Dedifferentiated amniotic fluid mesenchymal stem cell (primary cell): Measurements from ENCODE around the gene MYL12A.

Experiments used
- DNase-seq: peaks from one replicate; pipeline ENCODE4 v3.0.0-alpha.2; 2016; ENCODE audit errors: extremely low spot score

The MYL12A gene

DNA sequence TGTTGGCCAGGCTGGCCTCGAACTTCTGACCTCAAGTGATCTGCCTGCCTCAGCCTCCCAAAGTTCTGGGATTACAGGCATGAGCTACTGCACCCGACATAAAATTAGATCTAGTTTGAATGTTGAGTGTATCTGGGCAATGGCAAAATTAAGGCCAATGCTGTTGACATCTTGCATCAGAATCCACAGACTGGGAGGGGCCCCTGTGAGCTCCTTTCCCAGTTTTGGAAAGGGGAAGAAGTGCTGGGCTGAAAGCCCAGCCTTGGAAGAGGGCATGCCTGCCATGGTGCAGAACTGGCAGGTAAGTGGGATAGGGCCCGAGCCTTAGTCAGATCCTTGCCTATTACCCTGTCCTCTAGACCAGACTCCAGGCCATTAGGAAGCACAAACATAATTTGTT, 23.4 kb upstream of the MYL12A start:
- DNase-seq, result no peak

DNA sequence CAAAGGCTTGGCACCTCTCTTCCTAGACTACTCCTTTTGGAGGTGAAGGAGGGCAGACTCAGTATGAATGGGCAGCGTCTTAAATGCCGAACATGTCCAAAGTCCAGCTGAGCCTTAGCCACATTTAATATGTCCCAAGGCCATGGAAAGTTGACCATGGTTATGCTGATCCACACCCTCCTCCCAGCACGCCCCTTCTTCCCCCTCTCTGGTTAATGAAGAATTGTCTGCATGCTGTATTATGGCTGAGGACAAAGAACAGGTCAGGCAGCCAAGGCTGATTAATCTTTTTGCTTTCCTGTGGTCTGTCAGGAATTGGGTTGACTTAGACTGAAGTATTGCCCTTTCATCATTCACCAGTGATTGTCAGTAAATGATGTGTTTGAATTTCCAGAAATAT, 22.0 kb upstream of the MYL12A start:
- DNase-seq, result no peak

DNA sequence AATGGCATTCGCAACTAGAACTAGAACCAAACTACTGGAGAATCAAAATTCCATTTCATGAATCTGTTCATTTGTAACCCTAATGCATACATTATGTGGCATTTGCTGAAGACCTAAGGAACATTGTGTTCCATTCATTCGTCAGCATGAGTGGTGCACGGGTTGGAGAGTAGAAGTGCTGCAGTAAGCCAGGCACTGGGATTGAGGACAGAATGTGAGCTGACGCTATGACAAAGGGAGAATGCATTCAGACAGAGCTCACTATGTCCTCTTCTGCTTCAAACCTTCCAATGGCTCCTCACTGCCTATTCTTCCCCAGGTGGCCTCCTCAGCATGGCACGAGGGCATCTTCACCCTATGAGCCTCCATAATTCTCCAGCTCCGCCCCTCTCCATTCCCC, 21.6 kb upstream of the MYL12A start:
- DNase-seq, result no peak

DNA sequence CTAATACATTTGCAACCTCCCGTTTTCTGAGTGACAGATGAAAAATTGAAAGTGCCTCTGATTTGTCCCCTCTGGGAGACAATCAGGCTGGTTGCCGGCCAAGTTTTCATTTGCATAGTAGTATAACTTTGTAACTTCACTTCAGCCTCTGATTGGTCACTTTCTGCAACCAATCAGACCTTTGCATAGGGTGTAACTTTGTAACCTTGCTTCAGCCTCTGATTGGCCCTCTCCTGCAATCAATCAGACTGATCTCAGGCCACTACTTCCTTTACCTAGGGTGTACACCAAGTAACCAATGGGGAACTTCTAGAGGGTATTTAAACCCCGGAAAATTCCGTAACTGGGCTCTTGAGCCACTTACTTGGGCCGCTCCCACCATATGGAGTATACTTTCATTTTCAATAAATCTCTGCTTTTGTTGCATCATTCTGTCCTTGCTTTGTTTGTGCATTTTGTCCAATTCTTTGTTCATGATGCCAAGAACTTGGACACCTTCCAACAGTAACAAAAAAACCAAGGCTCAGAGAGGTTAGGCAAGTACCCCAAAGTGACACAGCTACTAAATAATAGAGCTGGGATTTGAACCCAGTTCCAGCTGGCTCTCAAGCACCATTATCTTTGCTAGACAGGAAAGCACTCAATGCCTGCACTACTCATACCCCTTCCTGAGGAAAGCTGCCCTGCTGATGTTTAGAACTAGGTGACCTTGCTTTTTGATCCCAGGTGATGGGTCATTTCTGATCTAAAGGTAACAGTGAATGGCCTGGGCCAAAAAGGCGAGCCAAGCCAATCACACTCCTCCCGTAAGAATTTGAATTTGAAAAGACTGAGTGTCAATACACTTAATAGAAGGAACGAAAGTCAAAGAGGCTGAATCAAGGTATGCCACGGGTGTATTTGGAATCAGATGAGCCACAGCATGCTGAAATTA, 16.9 kb upstream of the MYL12A start:
- DNase-seq, result no peak

DNA sequence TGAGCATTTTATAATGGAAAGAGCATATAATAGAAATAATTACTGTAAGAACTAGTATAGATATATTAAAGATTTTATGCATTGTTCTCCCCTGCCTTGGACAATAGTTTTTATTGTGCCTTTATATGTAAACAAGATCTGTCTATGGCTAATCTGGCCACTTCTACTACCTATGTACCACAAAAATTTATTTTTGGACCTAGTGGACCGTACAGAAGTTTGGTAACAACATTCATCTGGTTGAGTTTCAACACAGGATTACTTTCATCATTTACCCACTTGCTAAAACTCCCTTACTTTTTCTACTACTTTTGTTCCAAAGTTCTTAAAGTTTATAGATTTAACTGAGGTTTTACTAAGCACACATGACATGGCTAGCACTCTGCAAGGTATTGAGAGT, 14.6 kb upstream of the MYL12A start:
- no peak for DNase-seq

DNA sequence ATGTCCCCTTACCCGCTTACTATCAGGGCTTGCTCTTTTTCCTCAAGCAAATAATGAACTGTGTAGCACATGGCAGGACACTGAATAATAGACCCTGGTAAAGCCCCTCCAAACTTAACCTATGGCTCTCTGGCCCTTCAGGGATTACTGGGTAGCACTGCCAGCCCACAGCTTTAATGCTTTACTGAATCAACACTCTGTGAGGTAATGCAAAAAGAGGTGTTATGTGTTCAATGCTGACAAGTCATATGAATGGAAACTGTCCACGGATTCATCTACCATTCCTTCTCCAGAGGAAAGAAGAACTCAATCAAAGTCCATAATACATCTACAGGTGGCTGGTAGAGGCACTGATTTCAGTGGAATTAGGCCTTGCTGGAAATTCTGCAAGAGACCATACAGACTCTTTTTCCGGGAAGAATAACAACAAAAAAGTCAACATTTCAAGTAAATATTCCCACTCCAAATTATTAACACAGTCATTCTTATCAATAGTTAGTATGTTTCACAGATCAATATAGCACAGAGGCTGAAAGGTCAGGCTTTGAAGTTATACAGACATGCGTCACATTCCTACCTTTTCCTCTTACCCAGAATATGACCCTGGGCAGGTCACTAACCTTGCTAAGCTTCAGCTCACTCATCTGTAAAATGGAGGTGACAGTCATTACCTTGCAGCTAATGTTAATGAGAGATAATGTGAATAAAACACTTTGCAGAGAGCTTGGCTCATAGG, 14.0 kb upstream of the MYL12A start:
- no peak for DNase-seq

DNA sequence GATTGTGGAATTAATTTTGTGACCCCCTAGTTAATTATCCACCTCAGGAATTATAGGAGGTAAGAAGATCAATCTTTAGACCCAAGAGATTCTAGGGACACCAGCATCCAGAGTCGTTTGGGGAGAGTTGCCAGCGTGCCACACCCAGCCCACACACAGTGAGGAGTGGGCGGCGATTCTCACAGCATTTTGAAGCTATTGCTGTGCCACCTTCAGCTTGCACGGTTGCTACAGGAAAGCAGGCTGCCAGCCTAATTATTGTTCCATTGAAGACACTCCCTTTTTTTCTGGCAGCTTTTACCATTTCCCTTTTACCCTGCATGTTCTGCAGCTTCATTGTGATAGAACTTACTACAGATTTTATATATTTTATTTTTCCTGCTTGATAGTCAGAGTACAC, 13.1 kb upstream of the MYL12A start:
- no peak for DNase-seq

DNA sequence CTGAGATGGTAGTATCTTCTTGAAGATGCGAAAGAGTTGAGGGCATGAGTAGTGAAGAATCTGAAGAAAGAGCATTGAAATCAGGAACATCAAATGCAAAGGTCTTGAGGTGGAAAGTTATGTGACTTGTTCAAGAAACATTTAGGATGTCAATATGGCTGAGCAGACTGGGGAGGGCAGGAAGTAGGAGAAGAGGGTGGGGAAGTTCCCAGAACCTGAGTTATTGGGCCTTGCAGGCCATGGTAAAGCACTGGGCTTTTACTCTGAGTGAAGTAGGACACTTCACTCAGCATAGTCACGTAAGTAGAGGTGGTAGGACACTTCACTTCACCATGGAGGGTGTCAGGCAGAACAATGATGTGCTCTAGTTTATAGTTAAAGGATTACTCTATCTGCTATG, 11.8 kb upstream of the MYL12A start:
- no peak for DNase-seq

DNA sequence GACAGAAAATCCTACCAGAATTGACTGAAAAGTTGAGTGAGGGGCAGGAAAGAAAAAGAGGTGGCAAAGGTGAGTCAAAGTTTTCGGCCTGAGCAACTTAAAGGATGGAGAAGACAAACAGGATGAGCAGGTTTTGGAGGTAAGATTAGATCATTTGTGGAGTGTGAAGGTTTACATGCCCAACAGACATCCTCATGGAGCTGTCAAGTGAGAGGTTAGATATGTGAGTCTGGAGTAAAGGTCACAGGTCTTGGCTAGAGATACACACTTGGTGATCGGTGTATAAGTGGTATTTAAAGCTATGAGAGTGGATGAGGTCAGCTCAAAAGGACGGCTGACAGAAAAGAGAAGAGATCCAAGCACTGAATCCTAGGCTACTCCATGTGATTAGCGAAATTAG, 11.1 kb upstream of the MYL12A start:
- DNase-seq, result no peak

DNA sequence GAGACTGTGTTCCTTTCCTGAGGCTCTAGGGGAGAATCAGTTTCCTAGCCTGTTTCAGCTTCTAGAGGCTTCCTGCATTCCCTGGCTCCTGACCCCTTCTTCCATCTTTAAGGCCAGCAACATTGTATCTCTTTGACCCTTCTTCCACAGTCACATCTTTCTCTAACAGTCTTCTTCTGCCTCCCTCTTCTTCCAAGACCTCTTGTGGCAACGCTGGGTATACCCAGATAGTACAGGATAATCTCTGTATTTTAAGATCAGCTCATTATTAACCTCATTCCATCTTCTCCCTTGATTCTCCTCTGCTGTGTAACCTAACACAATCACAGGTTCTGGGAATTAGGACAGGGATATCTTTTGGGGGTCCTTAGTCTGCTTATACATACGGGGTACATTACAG, 8.9 kb upstream of the MYL12A start:
- DNase-seq, result no peak

DNA sequence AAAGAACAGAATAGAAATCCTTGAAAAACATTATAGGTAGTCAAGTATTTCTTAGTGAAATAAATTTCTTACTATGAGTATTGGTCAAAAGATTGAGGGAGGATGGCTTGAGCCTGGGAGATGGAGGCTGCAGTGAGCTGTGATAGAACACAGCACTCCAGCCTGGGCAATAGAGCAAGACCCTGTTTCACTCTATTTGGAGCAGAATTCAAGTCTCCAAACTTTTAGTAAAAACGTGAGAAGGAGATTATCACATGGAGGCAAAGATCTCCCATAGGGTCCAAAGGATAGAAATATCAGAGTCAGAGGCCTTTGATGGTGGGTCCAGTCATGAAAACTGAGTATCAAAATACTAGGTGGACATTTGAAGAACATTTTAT, 2.4 kb upstream of the MYL12A start:
- DNase-seq, result no peak

DNA sequence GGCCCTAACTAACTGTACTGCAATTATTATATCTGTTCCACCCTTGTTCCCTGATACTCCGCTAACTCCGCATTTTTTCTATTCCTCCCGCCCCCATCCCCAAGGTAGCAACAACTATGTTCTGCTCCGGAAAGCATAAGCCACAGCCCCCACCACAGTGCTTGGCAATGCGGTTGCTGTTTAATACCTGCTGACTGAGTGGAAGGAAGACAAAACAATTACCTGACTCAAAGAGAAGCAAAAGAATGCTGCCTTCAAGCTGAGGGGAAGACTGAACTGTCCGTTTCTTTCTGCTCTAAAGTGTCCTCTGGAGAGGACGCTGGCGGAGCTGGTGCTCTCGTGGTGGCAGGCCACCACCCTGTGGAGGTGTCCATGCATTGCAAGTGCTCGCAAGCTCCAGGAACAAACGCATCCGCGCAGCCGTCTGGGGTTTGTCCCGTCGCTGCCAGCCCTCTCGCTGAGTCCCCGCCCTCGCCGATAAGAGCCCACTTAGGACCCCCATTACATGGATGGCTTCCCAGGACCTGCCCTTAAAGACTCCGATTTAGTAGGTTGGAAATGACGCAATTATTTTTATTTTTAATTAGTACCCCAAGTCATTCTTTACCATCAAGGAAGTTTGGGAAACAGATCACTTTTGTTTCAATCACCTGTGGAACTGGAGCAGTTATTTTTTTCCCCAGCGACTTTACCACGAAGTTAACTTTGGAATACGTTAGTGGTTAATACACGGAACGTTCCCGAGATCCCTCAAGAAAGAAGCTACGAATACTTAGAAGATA, 1.6 kb upstream of the MYL12A start:
- peak; percentile 81 for DNase-seq

DNA sequence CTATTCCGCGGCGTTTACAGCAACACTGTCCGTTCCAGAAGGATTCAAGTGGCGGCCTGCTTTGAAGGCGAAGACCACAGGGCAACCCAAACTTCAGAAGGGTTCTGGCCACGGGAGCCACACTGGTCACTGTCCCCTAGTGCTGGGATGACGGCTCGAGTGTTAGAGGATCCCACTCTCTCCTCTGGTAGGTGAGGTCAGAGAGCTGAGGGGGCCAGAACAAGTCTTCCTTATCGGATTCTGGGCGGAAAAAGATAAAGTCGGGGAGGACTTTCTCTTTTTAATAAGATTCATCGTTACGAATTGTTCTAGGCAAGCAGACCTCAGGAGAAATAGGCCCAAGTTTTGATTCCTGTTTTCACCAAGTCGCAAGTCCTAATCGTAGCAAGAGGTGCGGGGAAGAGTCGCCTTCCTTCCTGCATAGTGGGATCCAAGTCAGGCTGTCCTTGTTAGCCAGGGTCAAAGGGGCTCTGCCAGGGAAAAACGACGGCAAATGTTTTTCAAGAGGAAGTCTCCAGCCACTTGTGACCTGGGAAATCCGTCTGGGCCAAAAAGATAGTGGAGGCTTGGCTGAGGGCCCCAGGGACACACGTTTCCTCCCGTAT, 864 bp upstream of the MYL12A start:
- no peak for DNase-seq

DNA sequence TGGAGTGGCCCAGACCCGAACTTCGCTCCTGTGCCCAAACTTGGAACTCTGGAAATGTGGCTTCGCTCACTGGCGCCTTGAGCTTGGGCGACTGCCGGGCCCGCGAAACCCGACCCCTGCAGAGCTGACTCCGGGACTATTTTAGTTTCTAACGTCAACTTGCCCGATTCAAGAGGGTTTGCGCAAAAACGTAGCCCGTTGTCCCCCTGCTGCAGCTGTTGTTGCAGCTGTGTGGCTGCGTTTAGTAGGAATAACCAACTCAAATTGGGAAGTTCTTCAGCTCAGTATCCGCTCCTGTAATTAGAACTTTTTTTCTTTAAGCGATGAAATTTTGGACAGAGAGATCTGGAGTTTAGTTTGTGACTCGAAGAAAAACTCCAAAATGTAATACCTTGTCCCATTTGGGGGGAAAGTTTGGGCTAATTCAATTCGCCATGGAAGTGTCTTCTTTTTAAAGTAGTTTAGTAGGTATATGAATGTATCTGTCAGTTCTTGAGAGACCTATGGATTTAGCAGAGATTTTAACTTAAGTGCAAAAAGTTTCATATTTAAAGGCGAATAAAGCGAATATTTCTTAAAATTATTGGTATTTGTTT, 559 bp downstream of the MYL12A start:
- DNase-seq, result peak; percentile 55

DNA sequence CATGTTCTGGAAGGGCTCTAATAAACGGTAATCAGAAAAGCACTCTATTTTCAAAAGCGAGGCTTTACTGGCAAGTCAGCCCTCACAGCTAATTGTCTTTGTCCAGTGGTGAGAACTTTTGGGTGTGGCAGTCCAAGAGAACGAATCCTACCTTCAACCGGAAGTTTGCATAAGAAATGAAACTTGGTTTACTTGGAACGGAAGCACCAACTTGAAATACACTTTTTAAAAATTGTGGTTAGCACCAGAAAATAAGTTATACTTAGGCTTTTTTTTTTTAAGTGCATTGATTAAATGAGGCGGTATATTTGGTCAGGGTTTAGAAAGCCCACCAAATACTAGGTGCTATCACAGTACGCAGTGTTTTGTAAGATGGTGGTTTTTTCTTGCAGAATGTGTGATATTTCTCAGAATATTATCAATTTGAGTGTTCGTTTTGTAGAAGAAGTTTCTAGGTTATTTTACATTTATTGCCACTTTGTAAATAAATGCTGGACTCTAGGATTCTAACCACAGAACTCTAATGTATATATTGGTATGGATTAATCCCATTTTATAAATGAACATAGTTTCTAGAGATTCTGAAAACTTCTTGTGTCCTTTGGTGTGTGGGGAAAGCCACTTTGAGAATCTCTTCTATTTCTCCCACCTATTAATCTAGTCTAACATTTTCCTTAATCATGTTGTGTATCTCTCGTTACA, 1.2 kb downstream of the MYL12A start:
- DNase-seq, result peak; percentile 59

DNA sequence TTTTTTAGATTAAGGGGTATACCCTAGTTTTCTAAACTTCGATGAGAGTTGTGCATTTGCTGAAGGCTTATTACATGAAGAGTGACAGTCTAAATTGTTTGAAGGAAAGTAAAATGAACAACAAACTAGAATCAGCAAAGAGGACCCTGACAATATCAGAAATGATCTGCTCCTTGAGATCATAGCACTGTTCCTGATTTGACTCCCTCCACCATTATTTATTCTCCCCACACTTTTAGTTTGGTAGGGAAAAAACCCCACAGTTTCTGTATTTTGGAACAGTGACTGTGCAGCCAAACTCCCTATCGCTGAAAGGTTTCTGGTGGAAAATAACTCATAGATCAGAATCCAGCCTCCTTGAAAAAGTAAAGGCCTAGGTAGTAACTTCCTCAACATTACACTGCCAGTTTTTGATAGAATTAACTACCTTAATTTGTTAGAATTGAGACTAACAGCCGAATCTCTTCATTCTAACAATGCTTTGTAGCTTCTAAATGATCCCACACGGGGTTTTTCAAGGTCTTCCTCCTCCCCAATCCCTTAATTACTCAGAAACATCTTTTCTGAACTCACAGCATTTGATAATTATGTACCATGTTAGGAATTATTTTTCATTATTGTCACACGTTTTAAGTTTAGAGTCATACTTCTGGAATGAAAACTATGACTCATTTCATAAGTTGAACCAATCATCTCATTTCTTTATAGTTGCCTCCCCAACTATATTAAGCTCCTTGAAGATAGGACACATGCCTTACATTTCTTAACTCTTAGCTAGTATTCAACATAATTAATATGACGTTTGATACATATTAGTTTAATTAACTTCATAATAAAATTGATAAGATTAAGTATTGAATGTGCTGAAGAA, 2.9 kb downstream of the MYL12A start:
- DNase-seq, result peak; percentile 75

DNA sequence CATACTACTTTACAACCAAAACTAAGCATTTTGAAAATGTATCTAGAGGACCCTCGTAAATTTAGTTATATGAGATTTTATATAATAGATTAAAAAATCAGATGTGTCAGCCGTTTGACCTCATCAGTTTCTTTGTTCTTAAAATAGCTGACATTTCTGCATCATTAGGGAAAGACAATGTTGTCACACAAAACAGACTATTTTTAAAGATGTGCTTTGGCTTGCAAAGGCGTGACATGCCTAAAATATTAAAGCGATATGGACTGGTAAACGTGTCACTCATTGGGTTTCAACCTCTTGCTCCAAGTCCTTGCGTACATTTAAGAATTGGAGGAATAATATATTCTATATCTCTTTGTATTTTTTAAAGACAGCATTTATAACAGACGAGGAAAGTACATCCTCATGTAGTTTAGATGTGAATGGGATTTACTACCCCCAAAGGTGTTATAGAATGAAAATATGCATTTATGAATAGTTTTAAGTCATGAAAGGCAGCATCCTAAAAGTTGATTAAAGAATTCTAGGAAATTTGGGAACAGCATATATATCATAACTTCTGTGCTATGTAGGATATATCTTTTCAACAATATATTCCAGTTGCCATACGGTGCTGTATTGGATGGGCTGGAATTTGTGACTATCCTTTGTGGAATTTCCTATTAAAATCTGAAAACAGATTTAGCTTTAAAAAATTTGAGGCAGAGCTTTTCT, 3.8 kb downstream of the MYL12A start:
- DNase-seq, result no peak

DNA sequence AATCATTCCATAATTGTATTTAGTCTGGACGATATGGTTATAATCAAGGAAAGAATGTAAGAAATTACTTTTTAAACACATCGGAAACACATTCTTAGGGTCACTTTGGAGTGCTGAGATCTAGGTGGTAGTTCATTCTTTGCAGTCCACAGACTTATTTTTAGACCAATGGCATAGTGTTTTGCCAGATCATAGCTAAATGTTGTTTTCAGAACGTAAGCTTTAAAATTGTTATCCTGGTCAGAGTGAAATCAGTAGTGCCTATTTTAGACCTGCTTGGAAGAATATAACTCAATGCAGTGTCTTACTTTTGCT, 4.3 kb downstream of the MYL12A start:
- DNase-seq, result no peak

DNA sequence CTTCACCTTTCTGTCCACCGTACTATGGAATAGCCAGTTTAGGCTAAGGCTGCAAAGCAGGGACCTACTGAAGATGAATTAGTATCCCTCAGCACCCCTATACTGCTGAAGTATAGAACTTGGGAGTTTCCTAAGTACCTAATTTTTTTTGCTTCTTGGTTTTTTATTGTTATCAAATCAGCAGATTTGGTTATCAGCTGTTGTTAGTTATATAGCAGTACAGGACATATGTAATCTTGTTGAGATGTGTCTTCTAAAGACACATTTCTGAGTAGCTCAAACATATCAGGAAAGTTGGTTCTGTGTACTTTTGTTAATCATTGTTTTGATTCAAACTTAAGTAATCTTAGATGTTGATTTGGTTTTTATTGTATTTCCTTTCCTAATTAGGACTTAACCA, 5.2 kb downstream of the MYL12A start:
- no peak for DNase-seq

DNA sequence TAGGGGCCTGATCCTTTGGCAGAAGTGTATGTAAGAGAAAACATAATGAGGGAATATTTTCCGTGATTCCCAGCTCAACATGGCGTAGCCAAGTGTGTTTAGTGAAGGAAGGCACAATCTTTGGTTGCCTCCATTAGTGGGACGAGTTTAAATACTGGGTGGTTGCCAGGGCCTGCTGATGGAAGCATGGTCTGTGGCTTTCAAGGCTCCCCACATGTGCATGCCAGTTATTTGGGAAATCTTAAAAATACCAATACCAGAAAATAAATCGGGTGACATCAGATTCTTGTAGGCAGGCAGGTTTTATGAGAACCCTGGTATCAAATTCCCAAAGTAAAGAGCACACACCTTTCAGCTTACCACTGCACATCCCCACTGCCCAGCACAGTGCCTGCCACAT, 7.1 kb downstream of the MYL12A start:
- no peak for DNase-seq
